HepG2 (cell line): ENCODE results near the gene CA14. TPM values are rescaled to one million over a fixed set of nuclear protein-coding genes. Genes with fewer than 3 reads are reported as not detected.

ENCODE experiments used
- AGO2 ChIP-seq: fragments of 200-400 bp; formaldehyde crosslinking; optimal IDR thresholded peaks from 2 replicates; pipeline ENCODE3; 2017; ENCODE audit warnings: mild to moderate bottlenecking, low read depth, low read length, moderate library complexity
- FOXJ3 ChIP-seq: sonication (generic); formaldehyde crosslinking; IDR thresholded peaks from 2 replicates; pipeline ENCODE4 v1.4.0; 2020; ENCODE audit warnings: missing genetic modification reagents, mild to moderate bottlenecking, borderline replicate concordance
- GATAD1 ChIP-seq: IDR thresholded peaks from 2 replicates; pipeline ENCODE4 v1.6.1; 2016; ENCODE audit warnings: missing genetic modification reagents, missing compliant biosample characterization
- HMG20A ChIP-seq: IDR thresholded peaks from 2 replicates; pipeline ENCODE4 v1.6.1; 2016; ENCODE audit warnings: borderline replicate concordance
- KDM2A ChIP-seq: sonication (generic); formaldehyde crosslinking; IDR thresholded peaks from 2 replicates; pipeline ENCODE4 v1.4.0; 2020; ENCODE audit warnings: low read depth, missing genetic modification reagents, borderline replicate concordance
- LCORL ChIP-seq, 2 experiments: fragments of 450-650 bp in 1 of 2; sonication (generic) in 1 of 2; formaldehyde crosslinking in 1 of 2; IDR thresholded peaks; 2 replicates each; pipeline versions ENCODE4 v1.5.0 to v1.6.1; 2017 to 2020; ENCODE audit warnings: antibody characterized with exemption in 1 of 2, missing genetic modification reagents in 1 of 2
- PLRG1 ChIP-seq: fragments of 450-650 bp; conservative IDR thresholded peaks from 2 replicates; pipeline ENCODE4 v1.6.1; 2016
- SIN3B ChIP-seq: fragments of 150-350 bp; IDR thresholded peaks from 2 replicates; pipeline ENCODE4 v1.6.1; 2014; ENCODE audit warnings: low read length
- SOX5 ChIP-seq: IDR thresholded peaks from 2 replicates; pipeline ENCODE4 v1.6.1; 2016; ENCODE audit warnings: borderline replicate concordance
- TCF7 ChIP-seq: sonication (generic); IDR thresholded peaks from 2 replicates; pipeline ENCODE4 v1.6.1; 2016; ENCODE audit warnings: antibody characterized with exemption, low read depth
- TOPORS ChIP-seq: sonication (generic); formaldehyde crosslinking; IDR thresholded peaks from 2 replicates; pipeline ENCODE4 v1.8.0; 2023; ENCODE audit warnings: mild to moderate bottlenecking, missing genetic modification reagents
- TRIM22 ChIP-seq: fragments of 450-650 bp; IDR thresholded peaks from 2 replicates; pipeline ENCODE4 v1.6.1; 2017
- U2AF2 ChIP-seq: fragments of 200-400 bp; formaldehyde crosslinking; IDR thresholded peaks from 2 replicates; pipeline ENCODE4 v1.6.1; 2017; ENCODE audit warnings: low read depth, mild to moderate bottlenecking, low read length
- ZBTB21 ChIP-seq: sonication (generic); formaldehyde crosslinking; IDR thresholded peaks from 2 replicates; pipeline ENCODE4 v1.4.0; 2020; ENCODE audit warnings: missing genetic modification reagents
- ZFP62 ChIP-seq: sonication (generic); formaldehyde crosslinking; IDR thresholded peaks from 2 replicates; pipeline ENCODE4 v1.4.0; 2020; ENCODE audit warnings: missing genetic modification reagents
- ZKSCAN8 ChIP-seq: IDR thresholded peaks from 2 replicates; pipeline ENCODE4 v1.6.1; 2016; ENCODE audit warnings: borderline replicate concordance, missing genetic modification reagents, missing compliant biosample characterization
- ZNF234 ChIP-seq: sonication (generic); formaldehyde crosslinking; conservative IDR thresholded peaks from 2 replicates; pipeline ENCODE4 v1.5.1; 2020; ENCODE audit warnings: mild to moderate bottlenecking, missing genetic modification reagents
- ZNF556 ChIP-seq: sonication (generic); formaldehyde crosslinking; IDR thresholded peaks from 2 replicates; pipeline ENCODE4 v1.4.0; 2020; ENCODE audit warnings: mild to moderate bottlenecking, missing genetic modification reagents, borderline replicate concordance
- ZNF577 ChIP-seq: sonication (generic); formaldehyde crosslinking; IDR thresholded peaks from 2 replicates; pipeline ENCODE4 v1.4.0; 2020; ENCODE audit warnings: mild to moderate bottlenecking, low read depth, missing genetic modification reagents, borderline replicate concordance
- ZNF589 ChIP-seq: sonication (generic); formaldehyde crosslinking; conservative IDR thresholded peaks from 2 replicates; pipeline ENCODE4 v1.8.0; 2022; ENCODE audit warnings: mild to moderate bottlenecking, moderate library complexity, missing genetic modification reagents
- ZNF839 ChIP-seq: sonication (generic); formaldehyde crosslinking; IDR thresholded peaks from 2 replicates; pipeline ENCODE4 v1.4.0; 2020; ENCODE audit warnings: missing genetic modification reagents, mild to moderate bottlenecking, borderline replicate concordance
- ZSCAN20 ChIP-seq: sonication (generic); formaldehyde crosslinking; IDR thresholded peaks from 2 replicates; pipeline ENCODE4 v1.4.0; 2020; ENCODE audit warnings: missing genetic modification reagents, mild to moderate bottlenecking, borderline replicate concordance
- polyA plus RNA-seq, 8 experiments: library from polyadenylated mRNA; depleted of rRNA in 3 of 8; stranded (reverse) in 7 of 8; unstranded in 1 of 8; fragments of >200 nt; fragmentation: Illumina TruSeq in 4 of 8; extraction: Trizol in 4 of 8; gene quantifications; 2 replicates each; pipeline versions ENCODE4 v1.2.1 to v1.2.3, GENCODE V29; 2011 to 2016; ENCODE audit warnings: low read depth in 4 of 8, missing spikeins in 1 of 8, mixed read lengths in 1 of 8; ENCODE audit not compliant: insufficient read depth in 1 of 8
- total RNA-seq, 5 experiments: library from RNA; depleted of rRNA; stranded (reverse); fragments of >200 nt; fragmentation: Illumina TruSeq; extraction: Trizol; gene quantifications; 2 replicates each; pipeline ENCODE4 v1.2.3, GENCODE V29; 2016; ENCODE audit warnings: low read depth in 1 of 5
- TF ChIP-seq, protein P1 (sequence below): sonication (generic); formaldehyde crosslinking; IDR thresholded peaks from 2 replicates; pipeline ENCODE4 v1.8.1; 2023; ENCODE audit warnings: mild to moderate bottlenecking, moderate library complexity, missing genetic modification reagents
- TF ChIP-seq, protein P2 (sequence below): sonication (generic); formaldehyde crosslinking; IDR thresholded peaks from 2 replicates; pipeline ENCODE4 v1.5.1; 2020; ENCODE audit warnings: mild to moderate bottlenecking, missing genetic modification reagents, moderate library complexity

CA14 gene
- total and polyA plus RNA-seq, 2 of the 13 experiments (the other 11 are each of a cell fraction or from before 2014, with no cell fraction given): 2.4 to 8.5 TPM

DNA sequence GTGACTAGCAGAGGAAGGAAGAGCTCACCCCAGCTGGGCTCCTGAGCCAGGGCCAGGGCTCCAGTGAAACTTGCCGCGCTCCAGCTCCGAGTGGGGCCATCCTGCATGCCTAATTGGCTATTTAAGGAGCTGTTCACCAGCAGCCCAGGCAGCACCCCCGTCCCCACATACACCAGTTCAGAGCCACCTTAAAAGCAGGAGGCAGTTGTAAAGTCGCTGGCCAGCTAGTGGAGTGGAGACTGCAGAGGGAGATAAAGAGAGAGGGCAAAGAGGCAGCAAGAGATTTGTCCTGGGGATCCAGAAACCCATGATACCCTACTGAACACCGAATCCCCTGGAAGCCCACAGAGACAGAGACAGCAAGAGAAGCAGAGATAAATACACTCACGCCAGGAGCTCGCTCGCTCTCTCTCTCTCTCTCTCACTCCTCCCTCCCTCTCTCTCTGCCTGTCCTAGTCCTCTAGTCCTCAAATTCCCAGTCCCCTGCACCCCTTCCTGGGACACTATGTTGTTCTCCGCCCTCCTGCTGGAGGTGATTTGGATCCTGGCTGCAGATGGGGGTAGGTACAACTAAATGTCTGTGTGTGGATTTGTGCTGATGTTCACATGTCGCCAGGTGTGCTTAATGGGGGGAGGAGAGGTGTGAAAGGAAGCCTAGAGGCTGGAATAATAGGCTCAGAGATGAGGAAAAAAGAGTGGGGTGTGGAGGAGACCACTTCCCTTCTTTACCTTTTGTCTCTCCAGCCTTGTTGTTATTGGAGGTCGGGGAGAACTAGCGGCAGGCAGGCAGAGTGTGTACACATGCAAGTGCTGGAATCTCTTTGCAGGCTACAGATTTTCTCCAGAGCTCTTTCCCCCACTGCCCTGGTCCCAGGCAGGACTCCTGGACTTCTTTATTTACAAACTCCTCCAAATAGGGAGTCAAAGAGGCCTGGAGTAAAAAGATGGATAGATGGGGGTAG is at the start of gene CA14 (continued):
- TF ChIP-seq, protein P1, sequence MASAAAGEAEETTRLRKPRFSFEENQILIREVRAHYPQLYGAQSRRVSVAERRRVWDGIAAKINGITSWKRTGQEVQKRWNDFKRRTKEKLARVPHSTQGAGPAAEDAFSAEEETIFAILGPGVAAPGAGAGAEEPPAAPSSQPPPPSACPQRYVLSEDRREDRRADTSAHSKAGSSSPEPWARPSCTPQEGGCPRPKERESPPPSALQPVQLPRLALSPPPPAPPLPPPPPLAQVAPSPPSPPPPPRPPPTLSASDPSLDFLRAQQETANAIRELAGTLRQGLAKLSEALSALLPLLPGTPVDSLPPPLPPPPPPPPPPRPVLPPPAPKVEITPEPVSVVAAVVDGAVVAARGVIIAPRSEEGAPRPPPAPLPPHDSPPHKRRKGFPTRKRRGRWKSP: 0 out of 2 replicates have a peak, but pooled peaks have one; percentile 43
- TF ChIP-seq U2AF2: 0 out of 2 replicates have a peak, but pooled peaks have one; percentile 34
- TF ChIP-seq, protein P2, sequence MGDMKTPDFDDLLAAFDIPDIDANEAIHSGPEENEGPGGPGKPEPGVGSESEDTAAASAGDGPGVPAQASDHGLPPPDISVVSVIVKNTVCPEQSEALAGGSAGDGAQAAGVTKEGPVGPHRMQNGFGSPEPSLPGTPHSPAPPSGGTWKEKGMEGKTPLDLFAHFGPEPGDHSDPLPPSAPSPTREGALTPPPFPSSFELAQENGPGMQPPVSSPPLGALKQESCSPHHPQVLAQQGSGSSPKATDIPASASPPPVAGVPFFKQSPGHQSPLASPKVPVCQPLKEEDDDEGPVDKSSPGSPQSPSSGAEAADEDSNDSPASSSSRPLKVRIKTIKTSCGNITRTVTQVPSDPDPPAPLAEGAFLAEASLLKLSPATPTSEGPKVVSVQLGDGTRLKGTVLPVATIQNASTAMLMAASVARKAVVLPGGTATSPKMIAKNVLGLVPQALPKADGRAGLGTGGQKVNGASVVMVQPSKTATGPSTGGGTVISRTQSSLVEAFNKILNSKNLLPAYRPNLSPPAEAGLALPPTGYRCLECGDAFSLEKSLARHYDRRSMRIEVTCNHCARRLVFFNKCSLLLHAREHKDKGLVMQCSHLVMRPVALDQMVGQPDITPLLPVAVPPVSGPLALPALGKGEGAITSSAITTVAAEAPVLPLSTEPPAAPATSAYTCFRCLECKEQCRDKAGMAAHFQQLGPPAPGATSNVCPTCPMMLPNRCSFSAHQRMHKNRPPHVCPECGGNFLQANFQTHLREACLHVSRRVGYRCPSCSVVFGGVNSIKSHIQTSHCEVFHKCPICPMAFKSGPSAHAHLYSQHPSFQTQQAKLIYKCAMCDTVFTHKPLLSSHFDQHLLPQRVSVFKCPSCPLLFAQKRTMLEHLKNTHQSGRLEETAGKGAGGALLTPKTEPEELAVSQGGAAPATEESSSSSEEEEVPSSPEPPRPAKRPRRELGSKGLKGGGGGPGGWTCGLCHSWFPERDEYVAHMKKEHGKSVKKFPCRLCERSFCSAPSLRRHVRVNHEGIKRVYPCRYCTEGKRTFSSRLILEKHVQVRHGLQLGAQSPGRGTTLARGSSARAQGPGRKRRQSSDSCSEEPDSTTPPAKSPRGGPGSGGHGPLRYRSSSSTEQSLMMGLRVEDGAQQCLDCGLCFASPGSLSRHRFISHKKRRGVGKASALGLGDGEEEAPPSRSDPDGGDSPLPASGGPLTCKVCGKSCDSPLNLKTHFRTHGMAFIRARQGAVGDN (CRISPR knock-in tag): peak; percentile 50; the same call in 1 of the 2 replicates
- TF ChIP-seq HMG20A: no peak
- no peak for TF ChIP-seq KDM2A
- 0 out of 2 replicates have a peak, but pooled peaks have one; percentile 40 for TF ChIP-seq SIN3B
- TF ChIP-seq ZNF839 (CRISPR knock-in tag): no peak
- no peak for TF ChIP-seq TOPORS (CRISPR knock-in tag)
- no peak for TF ChIP-seq ZSCAN20
- no peak for TF ChIP-seq ZNF234 (CRISPR knock-in tag)
- no peak for TF ChIP-seq TCF7
- no peak for TF ChIP-seq AGO2
- no peak for TF ChIP-seq FOXJ3 (CRISPR knock-in tag)
- no peak for TF ChIP-seq ZFP62
- no peak for TF ChIP-seq ZBTB21
- TF ChIP-seq SOX5: no peak
- TF ChIP-seq ZNF556 (CRISPR knock-in tag): no peak
- 0 out of 2 replicates have a peak, but pooled peaks have one; percentile 34 for TF ChIP-seq GATAD1 (CRISPR knock-in tag)
- TF ChIP-seq TRIM22: no peak
- TF ChIP-seq ZNF577 (CRISPR knock-in tag): no peak
- no peak for TF ChIP-seq LCORL (IDR thresholded peaks at IDR 0.05)
- peak; percentile 79 for TF ChIP-seq LCORL (CRISPR knock-in tag; IDR thresholded peaks at IDR 0.05)
- TF ChIP-seq ZNF589 (CRISPR knock-in tag): no peak
- TF ChIP-seq PLRG1: no peak
- TF ChIP-seq ZKSCAN8: no peak
